HG02798 (cell line): Measurements from ENCODE around the gene RNF166.
A peak's percentile ranks its signal among the peaks of the same experiment; 100 is the strongest.

ENCODE experiments used
- ATAC-seq: cut with Tn5 transposase; IDR thresholded peaks from one replicate; pipeline ENCODE4 v1.9.1; 2021; ENCODE audit warnings: mild to moderate bottlenecking; ENCODE audit not compliant: unreplicated experiment, poor library complexity

The RNF166 gene, protein sequence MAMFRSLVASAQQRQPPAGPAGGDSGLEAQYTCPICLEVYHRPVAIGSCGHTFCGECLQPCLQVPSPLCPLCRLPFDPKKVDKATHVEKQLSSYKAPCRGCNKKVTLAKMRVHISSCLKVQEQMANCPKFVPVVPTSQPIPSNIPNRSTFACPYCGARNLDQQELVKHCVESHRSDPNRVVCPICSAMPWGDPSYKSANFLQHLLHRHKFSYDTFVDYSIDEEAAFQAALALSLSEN

DNA sequence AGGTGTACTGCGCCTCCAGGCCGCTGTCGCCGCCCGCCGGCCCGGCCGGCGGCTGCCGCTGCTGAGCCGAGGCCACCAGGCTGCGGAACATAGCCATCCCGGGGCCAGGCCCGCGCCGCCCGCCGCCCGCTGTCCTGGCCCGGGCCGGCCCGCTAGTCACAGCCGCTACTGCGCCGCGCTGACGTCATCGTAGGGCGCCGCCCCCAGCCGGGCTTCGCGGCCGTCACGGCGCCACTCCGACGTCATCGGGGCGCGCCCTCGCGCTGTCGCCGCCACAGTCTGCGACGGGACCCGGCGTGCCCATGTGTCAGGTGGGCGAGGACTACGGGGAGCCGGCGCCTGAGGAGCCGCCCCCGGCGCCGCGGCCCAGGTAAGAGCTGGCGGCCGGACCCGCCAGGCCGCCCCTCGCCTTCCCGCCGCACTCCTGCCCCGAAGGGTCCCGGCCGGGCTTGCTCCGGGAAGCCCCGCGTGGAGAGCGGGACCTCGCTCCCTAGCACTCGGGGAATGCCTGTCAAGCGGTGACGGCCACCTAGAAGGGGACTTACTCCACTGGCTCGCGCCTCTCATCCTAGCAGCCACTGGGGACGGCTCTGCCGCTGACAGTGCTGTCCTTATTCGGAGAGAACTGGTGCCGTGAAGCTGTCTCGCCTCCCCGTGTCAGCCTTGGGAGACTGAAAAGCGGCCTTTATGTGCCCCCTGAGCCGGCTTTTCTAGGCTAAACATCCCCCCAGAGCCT lies at the start of gene RNF166, which contains the start of gene CTU2:
Gene RNF166 (minus strand): TSS at position 180 of the 736 bp plus-strand sequence. CDS start 83 bp downstream, at position 97.
Gene CTU2 (plus strand): TSS at position 275 of the 736 bp plus-strand sequence. CDS start 28 bp downstream, at position 303.
- peak; percentile 82 for ATAC-seq

DNA sequence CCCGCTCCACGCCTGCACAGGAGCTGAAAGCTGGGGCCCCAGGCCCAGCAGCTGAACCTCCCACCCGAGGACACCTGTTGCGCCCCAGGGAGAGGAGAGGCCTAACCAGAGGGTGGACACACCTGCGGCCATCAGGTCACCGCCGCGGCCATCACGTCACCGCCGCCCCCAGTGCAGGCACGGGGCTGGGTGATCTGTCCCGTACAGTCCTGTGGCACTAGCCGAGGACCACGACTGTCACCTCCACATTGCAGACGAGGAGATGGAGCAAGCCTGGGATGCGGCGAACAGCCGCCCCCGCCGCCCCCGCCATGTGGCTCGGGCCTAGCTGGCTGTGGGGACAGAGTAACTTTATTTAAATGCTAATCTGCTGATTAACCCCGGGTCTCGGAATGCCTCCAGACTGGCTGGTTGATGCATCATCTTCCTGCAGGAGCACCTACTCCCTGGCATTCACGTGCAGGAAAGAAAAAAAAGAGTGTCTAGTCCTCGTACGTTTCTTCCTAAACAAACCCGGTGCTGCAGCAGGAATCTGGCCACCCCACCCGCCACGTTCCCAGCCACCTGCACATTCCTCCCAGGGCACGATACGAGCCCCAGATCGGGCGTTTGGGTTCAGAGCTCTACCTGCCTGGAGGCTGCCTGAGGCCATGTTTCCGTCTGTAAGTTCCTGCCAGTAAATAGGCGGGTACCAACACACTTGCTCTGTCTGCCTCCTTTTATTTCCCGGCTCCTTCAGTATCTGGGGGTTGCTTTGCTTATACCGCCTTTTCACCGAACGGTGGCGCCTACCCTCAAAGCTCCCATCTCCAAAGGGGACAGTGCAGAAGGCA lies 48.9 kb upstream of the RNF166 start:
- no peak for ATAC-seq

DNA sequence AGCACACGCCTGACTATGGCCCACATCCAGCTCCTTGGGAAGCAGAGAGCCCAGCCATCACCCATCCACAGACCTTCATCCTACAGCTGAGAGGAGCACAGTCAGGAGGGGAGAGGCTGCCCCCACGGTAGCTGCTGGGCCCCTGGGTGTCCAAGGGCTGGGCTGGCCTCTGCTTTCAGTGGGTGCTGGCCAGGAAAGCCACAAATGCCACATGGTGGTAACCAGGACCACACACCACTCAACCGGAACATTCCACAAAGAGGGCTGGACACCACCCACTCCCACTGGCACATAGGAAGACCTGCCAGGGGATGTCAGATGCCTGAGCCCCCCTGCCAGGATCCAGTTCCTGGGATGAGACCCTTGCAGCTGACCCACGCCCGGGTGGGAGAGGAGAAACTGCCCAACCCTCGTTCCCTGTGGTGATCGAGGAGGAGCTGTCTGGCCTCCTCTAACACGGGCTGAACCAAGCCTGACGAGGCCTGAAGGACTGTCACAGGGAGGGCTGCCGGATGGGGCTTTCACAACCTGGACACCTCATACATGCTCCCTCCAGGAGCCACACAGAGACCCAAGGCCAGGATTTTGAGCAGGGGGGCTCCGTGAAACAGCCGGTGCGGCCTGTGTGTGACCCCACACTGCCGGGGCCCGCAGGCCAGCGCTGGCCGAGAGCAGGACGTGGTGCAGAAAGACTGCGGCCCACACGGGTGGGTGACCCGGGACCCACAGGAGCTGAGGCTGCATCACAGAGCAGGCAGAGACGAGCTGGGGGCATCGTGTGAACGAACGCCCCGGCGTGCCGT lies 48.1 kb upstream of the RNF166 start:
- ATAC-seq: no peak

DNA sequence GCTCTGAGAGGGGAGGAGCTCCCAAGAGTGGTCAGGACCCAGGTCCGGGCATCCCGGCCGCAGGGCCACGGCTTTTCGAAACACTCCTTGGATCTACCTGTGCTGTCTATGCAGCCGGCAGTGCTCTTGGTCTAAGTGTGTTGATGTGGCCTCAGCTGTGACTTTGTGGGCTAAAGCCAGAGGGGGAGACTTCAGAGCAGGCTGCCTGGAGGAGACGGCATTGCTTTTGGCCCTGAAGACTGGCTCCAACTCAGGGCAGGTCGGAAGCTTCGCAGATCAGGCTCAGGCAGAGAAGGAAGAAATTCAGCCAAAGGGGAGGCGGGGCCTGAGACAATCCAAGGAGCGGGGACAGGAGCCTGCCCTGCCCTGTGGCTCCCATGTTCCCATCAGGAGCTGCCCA lies 47.4 kb upstream of the RNF166 start:
- ATAC-seq: no peak

DNA sequence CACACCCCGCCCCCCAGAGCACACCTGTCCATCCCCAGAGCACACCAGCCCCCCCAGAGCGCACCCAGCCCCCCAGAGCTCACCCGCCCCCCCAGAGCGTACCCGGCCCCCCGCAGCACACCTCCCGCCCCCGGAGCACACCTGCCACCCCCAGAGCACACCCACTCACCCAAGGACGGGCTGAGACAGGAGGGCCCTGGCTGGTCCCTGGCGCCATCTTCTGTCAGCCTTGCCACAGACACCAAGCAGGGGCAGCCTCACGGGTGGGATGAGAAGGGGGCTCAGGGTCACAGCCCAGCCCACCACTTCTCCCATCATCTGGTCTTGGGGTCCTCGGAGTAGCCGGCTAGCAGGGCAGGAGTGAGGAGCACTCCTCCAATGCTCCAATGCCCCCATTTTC lies 47.0 kb upstream of the RNF166 start:
- ATAC-seq: no peak

DNA sequence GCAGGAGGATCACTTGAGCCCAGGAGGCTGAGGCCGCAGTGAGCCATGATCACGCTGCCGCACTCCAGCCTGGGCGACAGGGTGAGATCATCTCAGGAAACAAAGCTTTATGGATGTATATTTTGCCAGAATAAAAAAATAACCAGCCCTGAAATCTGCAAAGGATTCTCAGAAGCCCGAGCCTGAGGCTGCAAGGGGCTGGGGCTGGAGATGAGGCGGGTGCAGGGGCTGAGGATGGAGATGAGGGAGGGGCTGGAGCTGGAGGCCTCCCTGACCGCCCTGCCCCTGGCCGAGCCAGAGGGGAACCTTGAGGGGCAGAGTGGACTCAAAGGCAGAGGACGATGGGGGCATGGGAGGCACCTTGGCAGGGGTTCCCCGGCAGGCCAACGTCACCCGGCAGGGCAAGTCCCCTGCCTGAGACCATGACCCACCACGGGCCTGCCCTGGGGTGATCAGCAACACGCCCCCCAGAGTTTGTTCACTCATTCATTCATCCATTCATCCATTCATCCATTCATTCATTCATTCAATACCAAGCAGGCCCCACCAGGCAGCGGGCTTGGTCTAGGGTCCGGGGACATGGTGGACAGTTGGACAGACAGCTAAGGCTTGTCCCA lies 46.3 kb upstream of the RNF166 start:
- no peak for ATAC-seq

DNA sequence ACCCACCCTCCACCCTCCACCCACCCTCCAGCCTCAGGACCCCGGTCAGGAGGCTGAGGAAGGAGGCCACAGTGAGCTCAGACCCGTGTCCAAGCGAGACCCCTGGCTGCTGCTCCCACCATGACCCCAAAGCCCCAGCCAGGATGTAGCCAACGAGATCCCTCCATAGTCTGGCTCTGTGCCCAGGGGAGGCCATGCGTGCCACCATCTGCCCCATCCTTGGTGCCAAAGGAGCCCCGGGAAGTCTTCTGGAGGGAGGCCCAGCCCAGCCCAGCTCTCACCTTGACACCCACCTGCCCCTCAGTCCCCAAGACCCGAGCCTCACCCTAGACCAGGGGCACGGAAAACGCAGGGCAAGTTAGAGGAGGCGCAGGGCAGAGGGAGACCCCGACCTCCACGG lies 44.6 kb upstream of the RNF166 start:
- ATAC-seq: no peak

DNA sequence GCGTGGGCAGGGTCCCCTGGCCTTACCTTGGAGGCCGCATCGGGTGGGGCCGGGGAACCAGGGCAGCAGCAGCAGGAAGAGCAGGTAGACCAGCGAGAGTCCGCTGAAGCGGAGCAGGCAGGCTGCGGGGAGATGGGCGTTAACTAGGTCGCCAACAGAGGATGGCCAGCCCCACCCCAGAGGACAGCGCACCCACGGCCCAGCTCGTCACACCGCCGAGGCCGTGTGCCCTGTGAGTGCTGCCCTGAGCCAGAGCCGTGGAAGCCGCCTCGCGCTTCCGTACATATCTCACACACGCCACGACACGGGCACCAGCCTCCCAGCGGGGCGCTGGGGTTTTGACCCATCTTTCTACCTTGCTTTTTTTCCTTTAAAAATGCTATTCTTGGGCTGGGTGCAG lies 43.1 kb upstream of the RNF166 start:
- no peak for ATAC-seq

DNA sequence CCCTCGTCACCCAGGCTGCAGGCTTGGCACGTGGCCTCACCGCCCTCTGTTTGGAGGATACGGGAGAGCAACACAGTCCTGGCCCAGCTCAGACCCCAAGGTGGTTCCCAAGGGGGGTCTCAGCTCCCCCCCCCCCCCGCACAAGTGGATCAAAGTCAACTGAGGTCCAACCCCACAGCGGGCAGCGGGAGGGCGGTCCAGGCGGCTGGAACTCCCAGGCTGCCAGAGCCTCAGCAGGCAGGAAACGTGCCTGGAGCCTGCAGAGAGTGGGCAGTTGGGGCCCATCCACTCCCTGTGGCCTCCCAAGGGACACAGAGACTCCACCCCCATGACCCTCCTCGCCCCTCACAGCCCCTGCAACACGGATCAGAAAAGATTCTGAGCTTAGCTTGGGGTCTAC lies 42.2 kb upstream of the RNF166 start:
- ATAC-seq: no peak

DNA sequence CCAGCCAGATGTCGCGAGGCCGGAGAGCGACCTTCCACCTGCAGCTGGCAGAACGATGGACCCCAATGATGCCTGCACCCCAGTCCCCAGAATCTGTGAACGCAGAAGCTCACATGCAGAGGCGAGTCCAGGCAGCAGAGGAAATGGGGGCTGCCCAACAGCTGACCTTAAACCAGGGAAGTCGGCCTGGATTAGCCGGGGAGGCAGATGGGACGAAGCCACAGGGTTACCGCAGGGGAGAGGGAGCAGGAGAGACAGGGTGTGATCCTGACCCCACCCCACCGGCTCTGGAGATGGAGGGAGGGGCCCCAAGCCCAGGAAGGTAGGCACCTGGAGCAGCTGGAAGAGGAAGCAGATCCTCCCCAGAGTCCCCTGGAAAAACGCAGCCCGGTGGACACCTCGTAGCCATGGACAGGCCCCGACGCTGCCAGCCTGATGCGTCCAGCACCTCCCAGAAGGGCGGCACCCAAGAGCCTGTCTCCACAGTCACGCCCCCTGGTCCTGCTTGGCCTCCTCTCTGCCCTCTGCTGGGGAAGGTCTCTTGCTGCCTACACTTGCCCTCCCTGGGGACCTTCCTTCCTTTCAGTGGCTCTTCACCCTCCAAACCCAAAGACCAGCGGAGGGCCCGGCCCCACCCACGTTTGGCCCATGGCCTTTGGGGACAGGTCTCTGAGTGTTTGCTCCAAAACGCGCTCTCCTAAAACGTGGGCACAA lies 41.5 kb upstream of the RNF166 start:
- ATAC-seq: no peak

DNA sequence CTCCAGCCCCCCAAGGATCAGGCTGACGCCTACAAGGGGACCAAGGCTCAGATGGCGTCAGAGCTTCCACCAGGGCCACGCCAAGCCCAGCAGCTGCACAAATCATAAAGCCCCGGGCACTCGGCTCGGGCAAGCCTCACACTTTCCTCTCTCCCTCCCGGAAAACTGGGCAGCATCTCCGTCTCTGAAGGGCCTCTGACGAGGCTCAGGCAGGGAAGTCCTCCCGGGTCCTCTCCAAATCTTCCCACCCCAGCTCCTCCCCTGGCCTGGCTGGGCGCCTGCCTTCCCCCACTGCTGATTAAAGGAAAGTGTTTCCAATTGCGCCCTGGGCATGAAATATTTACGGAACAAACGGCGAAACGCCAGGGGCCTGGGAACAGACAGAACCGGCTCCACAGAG lies 40.3 kb upstream of the RNF166 start:
- no peak for ATAC-seq

DNA sequence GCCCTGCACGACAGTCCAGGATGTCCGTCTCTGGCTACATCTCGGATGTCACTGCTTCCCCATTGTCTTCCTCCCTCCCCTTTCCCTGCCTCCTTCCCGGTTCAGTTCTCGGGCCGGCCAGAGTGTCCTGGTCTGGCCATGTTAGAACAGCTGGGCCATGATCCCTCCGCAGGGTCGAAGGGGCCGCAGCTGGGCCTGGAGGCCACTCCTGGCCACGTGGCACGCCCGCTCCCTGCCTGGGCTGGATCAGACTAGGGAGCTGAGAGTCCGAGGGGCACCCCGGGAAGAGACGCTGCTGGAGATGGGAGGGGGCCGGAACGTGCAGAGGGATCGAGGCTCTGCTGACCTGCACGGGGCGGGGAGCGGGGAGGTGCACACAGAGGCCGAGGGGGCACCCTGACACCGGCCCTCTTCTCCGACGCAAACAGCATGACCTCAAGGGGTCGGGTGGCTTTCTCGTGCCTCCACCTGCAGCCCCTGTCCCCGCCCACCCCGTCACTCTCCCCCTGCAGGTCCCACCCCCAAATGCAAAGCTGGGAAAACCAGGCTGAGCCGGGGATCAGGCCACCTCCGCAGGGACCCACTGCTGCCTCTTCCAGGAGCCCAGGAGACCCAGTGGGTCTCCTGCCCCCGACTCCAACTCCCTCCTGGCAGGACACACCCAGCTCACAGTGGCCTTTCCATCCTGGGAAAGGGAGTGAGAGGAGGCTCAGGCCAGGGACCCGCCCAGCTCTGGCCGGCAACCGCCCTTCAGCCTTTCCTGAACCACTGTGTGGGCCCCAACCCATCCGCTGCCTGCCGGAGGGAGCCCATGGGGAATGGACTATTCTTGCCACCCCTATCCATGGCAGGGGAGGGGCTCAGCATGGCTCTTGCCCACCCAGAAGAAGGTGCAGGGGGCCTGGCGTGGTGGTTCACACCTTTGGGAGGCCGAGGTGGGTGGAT lies 38.6 kb upstream of the RNF166 start:
- ATAC-seq: no peak

DNA sequence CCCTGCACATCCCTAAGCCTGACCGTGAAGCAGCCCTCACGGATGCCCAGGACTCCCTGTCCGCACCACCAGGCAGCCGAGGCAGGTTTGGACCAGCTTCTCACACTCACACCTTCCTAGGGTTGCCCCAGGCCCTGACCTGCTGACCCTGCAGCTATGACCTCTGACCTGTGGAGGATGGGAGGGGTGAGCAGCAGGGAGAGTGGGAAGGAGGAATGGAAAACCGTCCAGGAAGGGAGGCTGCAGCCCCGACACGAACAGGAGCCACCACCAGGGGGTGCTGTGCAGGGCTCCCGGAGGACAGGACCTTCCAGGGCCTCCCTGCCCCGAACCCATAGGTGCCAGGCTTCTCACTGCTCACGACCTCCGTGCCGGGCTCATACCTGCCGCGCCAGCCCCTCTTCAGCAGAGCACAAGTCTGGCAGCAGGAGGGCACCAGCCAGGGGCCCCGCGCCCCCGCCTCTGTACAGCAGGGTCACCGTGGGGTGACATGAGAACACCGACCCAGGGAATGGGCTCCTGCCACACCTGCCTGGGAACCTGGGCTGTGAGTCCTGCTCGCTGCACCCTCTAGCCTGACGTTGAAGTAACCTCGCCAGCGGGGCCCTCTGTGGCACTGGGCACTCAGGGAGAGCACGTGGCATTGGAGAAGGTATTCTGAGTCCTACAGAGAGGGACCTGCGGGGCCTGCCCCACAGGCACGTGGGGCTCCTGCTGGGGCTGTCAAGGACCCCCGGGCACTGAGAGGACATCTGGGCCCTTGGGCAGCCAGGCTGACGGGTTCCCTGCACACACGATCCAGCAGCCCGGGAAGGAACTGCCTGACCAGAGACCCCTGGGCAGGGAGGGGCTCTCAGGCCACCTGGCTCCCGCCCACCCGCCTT lies 37.7 kb upstream of the RNF166 start:
- peak; percentile 31 for ATAC-seq

DNA sequence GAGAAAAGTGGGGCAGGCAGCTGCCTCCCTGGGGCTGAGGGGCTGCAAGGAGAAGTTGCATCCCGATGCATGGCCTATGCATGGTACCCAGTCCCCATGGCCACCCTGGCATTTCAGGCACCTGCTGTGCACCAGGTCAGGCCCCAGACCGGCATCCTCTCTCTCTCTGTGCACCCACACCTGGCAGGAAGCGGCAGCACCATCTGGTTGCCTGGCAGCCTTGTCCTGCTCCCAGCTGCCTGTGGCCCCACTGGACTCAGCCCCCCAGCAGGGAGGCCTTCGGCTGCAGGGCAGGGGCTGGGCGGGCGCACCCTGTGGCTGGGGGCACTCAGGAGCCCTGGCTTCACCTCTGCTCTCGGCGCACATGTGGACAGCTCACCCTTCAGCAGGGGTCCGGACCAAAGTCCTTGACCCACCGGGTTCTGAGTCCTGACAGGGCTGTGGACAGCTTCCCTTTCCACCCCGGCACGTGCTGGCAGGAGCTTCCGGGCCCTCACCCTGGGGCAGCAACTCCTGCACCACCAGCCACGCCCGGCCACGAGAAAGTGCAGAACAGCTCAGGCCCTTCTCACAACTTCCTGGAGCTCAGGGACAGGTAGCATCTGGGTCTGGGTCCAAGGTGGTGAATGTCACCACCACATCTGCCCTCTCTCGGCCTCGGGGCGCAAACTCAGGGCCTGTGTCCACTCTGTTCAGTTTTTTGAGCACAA lies 36.8 kb upstream of the RNF166 start:
- no peak for ATAC-seq

DNA sequence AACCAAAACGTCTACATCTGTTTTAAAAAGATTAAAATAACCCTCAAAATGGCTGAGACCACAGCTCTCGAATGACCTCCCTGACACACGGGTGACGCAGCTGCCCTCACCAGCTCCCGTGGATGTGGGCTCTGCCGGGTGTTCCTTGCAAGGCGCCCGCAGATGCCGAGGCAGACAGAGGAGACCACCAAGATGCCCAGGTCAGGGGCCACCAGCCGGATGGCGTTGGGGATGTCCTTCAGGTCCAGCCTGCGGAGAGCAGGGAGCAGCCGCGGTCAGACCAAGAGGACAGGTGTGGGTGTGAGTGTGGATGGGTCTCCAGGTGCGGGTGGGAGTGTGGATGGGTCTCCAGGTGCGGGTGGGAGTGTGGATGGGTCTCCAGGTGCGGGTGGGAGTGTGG lies 35.2 kb upstream of the RNF166 start:
- ATAC-seq: no peak

DNA sequence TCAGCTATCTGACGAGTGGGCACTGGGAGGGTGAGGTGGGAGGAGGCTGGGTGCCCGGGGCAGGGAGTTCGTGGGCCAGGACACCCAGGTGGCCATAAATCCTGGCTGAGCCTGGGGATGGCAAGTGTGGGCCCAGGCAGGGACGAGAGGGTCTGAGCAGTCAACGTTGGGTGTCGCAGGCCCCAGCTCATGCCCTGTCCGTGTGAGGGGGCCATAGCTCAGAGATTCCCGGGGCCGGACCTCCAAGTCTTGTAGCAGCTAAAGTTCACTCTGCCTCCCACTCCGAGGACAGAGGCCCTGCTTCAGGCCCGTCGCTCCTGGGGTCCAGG lies 34.5 kb upstream of the RNF166 start:
- ATAC-seq: no peak
